SK-N-SH (cell line): ENCODE data around the gene QKI. TPM values are rescaled to one million over a fixed set of nuclear protein-coding genes. Genes with fewer than 3 reads are reported as not detected.

Experiments used
- CTCF ChIA-PET: fragments of 300-600, 350-600 bp; formaldehyde crosslinking; extraction: SDS; loops from one replicate; lab custom pipeline; 2021; lab: Yijun Ruan, JAX
- POLR2A ChIA-PET: fragments of 350-600 bp; sonication (Branson Sonifier 250); formaldehyde crosslinking; extraction: SDS; loops from one replicate; lab custom pipeline; 2020; ENCODE audit warnings: antibody characterized with exemption, inconsistent platforms; lab: Yijun Ruan, JAX
- DNase-seq: peaks from one replicate; pipeline ENCODE4 v3.0.0; 2012
- H2AFZ ChIP-seq: fragments of 200-600 bp; sonication (generic); 2 replicates; pipeline ENCODE4 v1.8.1; 2016; ENCODE audit warnings: antibody characterized with exemption, mild to moderate bottlenecking, low read depth
- H3F3A ChIP-seq: fragments of 200-600 bp; sonication (generic); replicated peaks from 2 replicates; pipeline ENCODE3; 2016; ENCODE audit warnings: antibody characterized with exemption, mild to moderate bottlenecking; ENCODE audit not compliant: insufficient read depth
- H3K27ac ChIP-seq, 2 experiments: fragments of 200-500 bp in 1 of 2; fragments of 200-600 bp in 1 of 2; sonication (Bioruptor generic) in 1 of 2; sonication (generic), shearing (Covaris generic) in 1 of 2; 2 replicates each; pipeline versions ENCODE4 v1.5.1 to v1.6.1; 2014 to 2016; ENCODE audit warnings: low read depth in 2 of 2, inconsistent platforms in 1 of 2, low read length in 1 of 2, mild to moderate bottlenecking in 1 of 2, mixed read lengths in 1 of 2
- H3K27me3 ChIP-seq: fragments of 200-600 bp; sonication (generic), shearing (Covaris generic); 2 replicates; pipeline ENCODE4 v1.6.1; 2016; ENCODE audit warnings: mixed run types; ENCODE audit not compliant: insufficient read depth
- H3K36me3 ChIP-seq, 2 experiments: fragments of 200-500 bp in 1 of 2; fragments of 200-600 bp in 1 of 2; sonication (Bioruptor generic) in 1 of 2; sonication (generic) in 1 of 2; replicated peaks in 1 of 2; 2 replicates each; pipeline versions ENCODE3 to v1.5.1; 2014 to 2016; ENCODE audit warnings: low read length in 1 of 2, mild to moderate bottlenecking in 1 of 2; ENCODE audit not compliant: insufficient read depth in 2 of 2, control insufficient read depth in 1 of 2
- H3K4me1 ChIP-seq, 2 experiments: fragments of 200-500 bp in 1 of 2; fragments of 200-600 bp in 1 of 2; sonication (Bioruptor generic) in 1 of 2; sonication (generic), shearing (Covaris generic) in 1 of 2; 2 replicates each; pipeline versions ENCODE4 v1.5.1 to v1.6.1; 2014 to 2016; ENCODE audit warnings: low read depth in 1 of 2, low read length in 1 of 2, mixed run types in 1 of 2; ENCODE audit not compliant: insufficient read depth in 2 of 2, control insufficient read depth in 1 of 2
- H3K4me2 ChIP-seq: fragments of 200-600 bp; sonication (generic), shearing (Covaris generic); 2 replicates; pipeline ENCODE4 v1.6.1; 2017; ENCODE audit warnings: mixed run types
- H3K4me3 ChIP-seq, 2 experiments: fragments of 200-500 bp in 1 of 2; fragments of 200-600 bp in 1 of 2; sonication (Bioruptor generic) in 1 of 2; sonication (generic), shearing (Covaris generic) in 1 of 2; 2 replicates each; pipeline versions ENCODE4 v1.5.1 to v1.8.1; 2014 to 2016; ENCODE audit warnings: low read depth in 2 of 2, inconsistent platforms in 1 of 2, low read length in 1 of 2, mild to moderate bottlenecking in 1 of 2, mixed read lengths in 1 of 2, moderate library complexity in 1 of 2
- H3K79me2 ChIP-seq: fragments of 200-600 bp; sonication (generic); 2 replicates; pipeline ENCODE4 v1.8.1; 2017; ENCODE audit warnings: mild to moderate bottlenecking; ENCODE audit not compliant: insufficient read depth
- H3K9ac ChIP-seq: fragments of 200-600 bp; sonication (generic); 2 replicates; pipeline ENCODE4 v1.6.1; 2017; ENCODE audit warnings: mixed run types
- H3K9me2 ChIP-seq: fragments of 200-600 bp; sonication (generic); 2 replicates; pipeline ENCODE4 v1.6.1; 2017; ENCODE audit warnings: mixed run types
- H3K9me3 ChIP-seq: fragments of 200-600 bp; sonication (generic); 2 replicates; pipeline ENCODE4 v1.6.1; 2017; ENCODE audit warnings: mixed run types, mild to moderate bottlenecking, moderate library complexity
- H4K20me1 ChIP-seq: fragments of 200-600 bp; sonication (generic); 2 replicates; pipeline ENCODE4 v1.6.1; 2017; ENCODE audit warnings: mild to moderate bottlenecking, mixed run types; ENCODE audit not compliant: insufficient read depth
- CHD2 ChIP-seq: fragments of 150-350 bp; IDR thresholded peaks from 2 replicates; pipeline ENCODE4 v1.6.1; 2018; ENCODE audit warnings: low read length; ENCODE audit not compliant: partially characterized antibody
- ELF1 ChIP-seq: IDR thresholded peaks from 2 replicates; pipeline ENCODE4 v1.4.0; 2012
- EZH2phosphoT487 ChIP-seq: fragments of 200-600 bp; sonication (generic); IDR thresholded peaks from 2 replicates; pipeline ENCODE4 v1.6.1; 2017; ENCODE audit warnings: low read depth, mixed run types, mild to moderate bottlenecking, antibody characterized with exemption, moderate library complexity, borderline replicate concordance
- FOXJ3 ChIP-seq: sonication (generic); formaldehyde crosslinking; IDR thresholded peaks from 2 replicates; pipeline ENCODE4 v1.5.1; 2020; ENCODE audit warnings: mild to moderate bottlenecking, missing genetic modification reagents
- FOXM1 ChIP-seq: IDR thresholded peaks from 2 replicates; pipeline ENCODE4 v1.4.0; 2012; ENCODE audit warnings: low read depth, mild to moderate bottlenecking
- IRF3 ChIP-seq: fragments of 150-350 bp; IDR thresholded peaks from 2 replicates; pipeline ENCODE4 v1.6.1; 2016; ENCODE audit warnings: mild to moderate bottlenecking, low read depth, low read length
- JUND ChIP-seq: IDR thresholded peaks from 2 replicates; pipeline ENCODE4 v1.4.0; 2012
- MEF2A ChIP-seq: IDR thresholded peaks from 2 replicates; pipeline ENCODE4 v1.4.0; 2012; ENCODE audit warnings: low read depth, borderline replicate concordance
- NFIC ChIP-seq: IDR thresholded peaks from 2 replicates; pipeline ENCODE4 v1.4.0; 2012; ENCODE audit warnings: borderline replicate concordance
- PBX3 ChIP-seq: IDR thresholded peaks from 2 replicates; pipeline ENCODE4; 2012
- RCOR1 ChIP-seq: fragments of 150-350 bp; IDR thresholded peaks from 2 replicates; pipeline ENCODE4 v1.6.1; 2017; ENCODE audit warnings: antibody characterized with exemption, low read length
- REST ChIP-seq: IDR thresholded peaks from 2 replicates; pipeline ENCODE4 v1.6.1; 2012; ENCODE audit warnings: mild to moderate bottlenecking, low read depth, low read length, moderate library complexity
- RFX5 ChIP-seq: IDR thresholded peaks from 2 replicates; pipeline ENCODE4 v1.6.1; 2012; ENCODE audit warnings: mild to moderate bottlenecking, improper control_type of control experiment, low read length
- SIN3A ChIP-seq: IDR thresholded peaks from 2 replicates; pipeline ENCODE4 v1.6.1; 2012; ENCODE audit warnings: low read depth, mild to moderate bottlenecking, low read length, moderate library complexity, borderline replicate concordance
- TAF1 ChIP-seq: IDR thresholded peaks from 2 replicates; pipeline ENCODE4 v1.6.1; 2012; ENCODE audit warnings: low read depth, mild to moderate bottlenecking, low read length, moderate library complexity, borderline replicate concordance
- TEAD4 ChIP-seq: IDR thresholded peaks from 2 replicates; pipeline ENCODE4 v1.4.0; 2012; ENCODE audit warnings: mild to moderate bottlenecking, borderline replicate concordance; ENCODE audit not compliant: insufficient read depth
- WGBS: methylation state at CpG from one replicate; pipeline ENCODE4 v1.1.6; 2017; ENCODE audit warnings: low lambda C conversion rate; 5-methylcytosine and 5-hydroxymethylcytosine counted together
- polyA plus RNA-seq, 3 experiments: library from polyadenylated mRNA; depleted of rRNA; stranded (reverse); fragments of >200 nt; gene quantifications; 2 replicates each; pipeline ENCODE4 v1.2.3, GENCODE V29; 2012
- TF ChIP-seq, protein P1 (sequence below): fragments of 150-350 bp; IDR thresholded peaks from 2 replicates; pipeline ENCODE4 v1.6.1; 2017; ENCODE audit warnings: antibody characterized with exemption, low read length, low read depth, borderline replicate concordance

Gene QKI
- polyA plus RNA-seq, 1 of the 3 experiments (the other 2 are of a cell fraction) = 51.1 TPM

- POLR2A ChIA-PET = no interaction called here
- H3K27ac ChIP-seq = no peak overlapping the region
These were observed 18.7 kb upstream of the QKI start for GRCh38 chr6:163395831-163396185.

More at GRCh38 chr6:163395831-163396185, 18.7 kb upstream of the QKI start:
- Histone ChIP-seq H3K9ac (no peak overlapping the region), H3K4me2 (no peak overlapping the region), H3F3A (no peaks in the 10 kb centered on the region), H3K4me1 (no peaks in the 10 kb centered on the region; a peak in 1 of 4 replicates), H3K4me3 (no peak overlapping the region), H2AFZ (no peak overlapping the region), H3K36me3 (no peaks in the 10 kb centered on the region), H4K20me1 (no peaks in the 10 kb centered on the region), H3K27me3 (no peaks in the 10 kb centered on the region), H3K9me3 (no peaks in the 10 kb centered on the region), H3K9me2 (no peaks in the 10 kb centered on the region), H3K79me2 (no peaks in the 10 kb centered on the region)
- CTCF ChIA-PET = no interaction called here
- DNase-seq = no peak
- WGBS = 85% methylated on average over 3 of the region's 3 CpGs
- TF ChIP-seq CHD2 (no peak), TEAD4 (no peak), FOXJ3 (no peak), REST (no peak), IRF3 (no peak), FOXM1 (no peak), ELF1 (no peak), JUND (no peak), EZH2phosphoT487 (no peak), RFX5 (no peak), PBX3 (no peak), TAF1 (no peak), MEF2A (no peak), SIN3A (no peak), RCOR1 (no peak), NFIC (no peak)
- TF ChIP-seq, protein P1, sequence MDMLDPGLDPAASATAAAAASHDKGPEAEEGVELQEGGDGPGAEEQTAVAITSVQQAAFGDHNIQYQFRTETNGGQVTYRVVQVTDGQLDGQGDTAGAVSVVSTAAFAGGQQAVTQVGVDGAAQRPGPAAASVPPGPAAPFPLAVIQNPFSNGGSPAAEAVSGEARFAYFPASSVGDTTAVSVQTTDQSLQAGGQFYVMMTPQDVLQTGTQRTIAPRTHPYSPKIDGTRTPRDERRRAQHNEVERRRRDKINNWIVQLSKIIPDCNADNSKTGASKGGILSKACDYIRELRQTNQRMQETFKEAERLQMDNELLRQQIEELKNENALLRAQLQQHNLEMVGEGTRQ = no peak
